ENCODE results near the gene ZCCHC14. TPM values are rescaled to one million over a fixed set of nuclear protein-coding genes. Genes with fewer than 3 reads are reported as not detected.

Gene ZCCHC14
- total and polyA plus RNA-seq, 2 experiments from 2014 or later, result 4.3 to 14.5 TPM

GRCh38 chr16:87361916-87362619 lies 130.8 kb downstream of the ZCCHC14 start:
- DNase-seq (ENCODE audit: low spot score), result no peak
- no peak overlapping the region for H3K27ac ChIP-seq
- no peaks in the 10 kb centered on the region for H3K27me3 ChIP-seq
- no peak overlapping the region for H3K4me3 ChIP-seq
- WGBS (ENCODE audit: low lambda C conversion rate, missing lambda C conversion rate), result 98% methylated on average over 8 of the region's 8 CpGs
- peaks cover 47% of the 10 kb centered on the region for H3K79me2 ChIP-seq
- H3K4me1 ChIP-seq (ENCODE audit: insufficient read depth), result peaks cover 11% of the 10 kb centered on the region
- TF ChIP-seq EZH2 (IDR thresholded peaks at IDR 0.05; ENCODE audit: borderline replicate concordance) (no peak), EZH2phosphoT487 (IDR thresholded peaks at IDR 0.05; ENCODE audit: low read depth, severe bottlenecking, unreplicated experiment) (no peak)
- TF ChIP-seq, protein P1, sequence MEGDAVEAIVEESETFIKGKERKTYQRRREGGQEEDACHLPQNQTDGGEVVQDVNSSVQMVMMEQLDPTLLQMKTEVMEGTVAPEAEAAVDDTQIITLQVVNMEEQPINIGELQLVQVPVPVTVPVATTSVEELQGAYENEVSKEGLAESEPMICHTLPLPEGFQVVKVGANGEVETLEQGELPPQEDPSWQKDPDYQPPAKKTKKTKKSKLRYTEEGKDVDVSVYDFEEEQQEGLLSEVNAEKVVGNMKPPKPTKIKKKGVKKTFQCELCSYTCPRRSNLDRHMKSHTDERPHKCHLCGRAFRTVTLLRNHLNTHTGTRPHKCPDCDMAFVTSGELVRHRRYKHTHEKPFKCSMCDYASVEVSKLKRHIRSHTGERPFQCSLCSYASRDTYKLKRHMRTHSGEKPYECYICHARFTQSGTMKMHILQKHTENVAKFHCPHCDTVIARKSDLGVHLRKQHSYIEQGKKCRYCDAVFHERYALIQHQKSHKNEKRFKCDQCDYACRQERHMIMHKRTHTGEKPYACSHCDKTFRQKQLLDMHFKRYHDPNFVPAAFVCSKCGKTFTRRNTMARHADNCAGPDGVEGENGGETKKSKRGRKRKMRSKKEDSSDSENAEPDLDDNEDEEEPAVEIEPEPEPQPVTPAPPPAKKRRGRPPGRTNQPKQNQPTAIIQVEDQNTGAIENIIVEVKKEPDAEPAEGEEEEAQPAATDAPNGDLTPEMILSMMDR (IDR thresholded peaks at IDR 0.05; ENCODE audit: poor library complexity), result no peak
- no peaks in the 10 kb centered on the region for H3K36me3 ChIP-seq (replicated peaks; ENCODE audit: insufficient read depth, low read depth)
- H4K20me1 ChIP-seq (ENCODE audit: insufficient read depth, poor library complexity, severe bottlenecking), result peaks cover 25% of the 10 kb centered on the region
- no peak overlapping the region for H3K4me2 ChIP-seq
- H3K9me3 ChIP-seq (ENCODE audit: low read depth), result no peaks in the 10 kb centered on the region
- H2AFZ ChIP-seq, result no peak overlapping the region
- H3K9me2 ChIP-seq (replicated peaks; ENCODE audit: insufficient read depth), result no peaks in the 10 kb centered on the region

GRCh38 chr16:87360862-87361610 lies 131.8 kb downstream of the ZCCHC14 start:
- TF ChIP-seq, protein P1 (IDR thresholded peaks at IDR 0.05; ENCODE audit: poor library complexity), result no peak
- TF ChIP-seq EZH2phosphoT487 (IDR thresholded peaks at IDR 0.05; ENCODE audit: low read depth, severe bottlenecking, unreplicated experiment), result no peak
- DNase-seq (ENCODE audit: low spot score), result no peak

DNA sequence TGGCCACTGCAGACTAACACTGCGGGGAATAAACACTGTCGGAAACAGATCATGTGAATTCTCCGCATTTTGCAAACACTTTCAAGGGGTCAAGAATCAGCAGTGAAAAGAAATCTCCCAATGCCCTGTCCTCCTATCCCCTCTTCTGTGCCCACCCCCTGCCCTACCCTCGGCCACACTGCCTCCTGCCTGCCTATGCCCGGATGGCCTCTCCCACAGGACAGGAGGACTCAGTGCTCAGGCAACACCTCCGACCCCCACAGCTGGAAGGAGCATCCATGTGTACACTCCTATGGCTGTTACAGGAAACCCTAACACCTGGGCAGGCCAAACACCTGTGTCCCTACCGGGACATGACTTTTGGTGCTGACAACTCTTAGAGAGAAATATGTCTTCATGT lies 133.7 kb downstream of the ZCCHC14 start:
- peaks cover 25% of the 10 kb centered on the region for H3K79me2 ChIP-seq
- 98% methylated on average over 7 of the region's 7 CpGs for WGBS (ENCODE audit: low lambda C conversion rate, missing lambda C conversion rate)
- DNase-seq (ENCODE audit: low spot score), result no peak
- H3K9me2 ChIP-seq (replicated peaks; ENCODE audit: insufficient read depth), result no peaks in the 10 kb centered on the region
- TF ChIP-seq, protein P1 (IDR thresholded peaks at IDR 0.05; ENCODE audit: poor library complexity), result no peak
- TF ChIP-seq EZH2 (IDR thresholded peaks at IDR 0.05; ENCODE audit: borderline replicate concordance) (no peak), EZH2phosphoT487 (IDR thresholded peaks at IDR 0.05; ENCODE audit: low read depth, severe bottlenecking, unreplicated experiment) (no peak)
- H3K4me1 ChIP-seq (ENCODE audit: insufficient read depth), result peaks cover 9% of the 10 kb centered on the region
- no peaks in the 10 kb centered on the region for H3K27me3 ChIP-seq
- peaks cover 6% of the 10 kb centered on the region for H4K20me1 ChIP-seq (ENCODE audit: insufficient read depth, poor library complexity, severe bottlenecking)
- H3K9me3 ChIP-seq (ENCODE audit: low read depth), result no peaks in the 10 kb centered on the region
- H3K4me2 ChIP-seq, result no peak overlapping the region
- no peaks in the 10 kb centered on the region for H3K36me3 ChIP-seq (replicated peaks; ENCODE audit: insufficient read depth, low read depth)
- H3K27ac ChIP-seq, result no peak overlapping the region
- H3K4me3 ChIP-seq, result no peak overlapping the region
- H2AFZ ChIP-seq, result no peak overlapping the region

More at GRCh38 chr16:87360862-87361610, 131.8 kb downstream of the ZCCHC14 start:
- H3K9me2 ChIP-seq (replicated peaks; ENCODE audit: insufficient read depth), result no peaks in the 10 kb centered on the region
- no peaks in the 10 kb centered on the region for H3K9me3 ChIP-seq (ENCODE audit: low read depth)
- no peaks in the 10 kb centered on the region for H3K27me3 ChIP-seq
- 98% methylated on average over 16 of the region's 16 CpGs for WGBS (ENCODE audit: low lambda C conversion rate, missing lambda C conversion rate)
- peaks cover 11% of the 10 kb centered on the region for H3K4me1 ChIP-seq (ENCODE audit: insufficient read depth)
- no peak overlapping the region for H2AFZ ChIP-seq
- peaks cover 37% of the 10 kb centered on the region for H3K79me2 ChIP-seq
- peaks cover 19% of the 10 kb centered on the region for H4K20me1 ChIP-seq (ENCODE audit: insufficient read depth, poor library complexity, severe bottlenecking)
- H3K36me3 ChIP-seq (replicated peaks; ENCODE audit: insufficient read depth, low read depth), result no peaks in the 10 kb centered on the region
- no peak overlapping the region for H3K4me3 ChIP-seq
- no peak overlapping the region for H3K4me2 ChIP-seq
- no peak overlapping the region for H3K27ac ChIP-seq

Measured in hepatocyte (in vitro differentiated cells).